Central memory CD4-positive, alpha-beta T cell (primary cell): Measurements from ENCODE around the gene HKDC1.

Experiments
- DNase-seq: peaks from one replicate; pipeline ENCODE4 v3.0.0; 2022

Gene HKDC1

GRCh38 chr10:69217119-69217754, 2.9 kb upstream of the HKDC1 start:
- no peak for DNase-seq

GRCh38 chr10:69218831-69219230, 1.3 kb upstream of the HKDC1 start:
- DNase-seq, result no peak

GRCh38 chr10:69220507-69220906, 375 bp downstream of the HKDC1 start:
- DNase-seq, result no peak

GRCh38 chr10:69222157-69223027, 2.3 kb downstream of the HKDC1 start:
- DNase-seq, result peak; percentile 51

GRCh38 chr10:69223028-69223342, 2.9 kb downstream of the HKDC1 start:
- no peak for DNase-seq

GRCh38 chr10:69224862-69225657, 4.9 kb downstream of the HKDC1 start:
- DNase-seq, result no peak

- no peak for DNase-seq
These were observed 5.5 kb downstream of the HKDC1 start for GRCh38 chr10:69225681-69226080.

GRCh38 chr10:69226919-69227450, 6.9 kb downstream of the HKDC1 start:
- DNase-seq, result no peak

- no peak for DNase-seq
These were observed 8.0 kb downstream of the HKDC1 start for GRCh38 chr10:69228151-69228550.

GRCh38 chr10:69229616-69229916, 9.4 kb downstream of the HKDC1 start:
- DNase-seq, result no peak

- no peak for DNase-seq
These were observed 10.0 kb downstream of the HKDC1 start for GRCh38 chr10:69230128-69230527.

GRCh38 chr10:69232252-69232651, 12.1 kb downstream of the HKDC1 start:
- DNase-seq, result no peak

GRCh38 chr10:69232736-69233480, 12.8 kb downstream of the HKDC1 start:
- DNase-seq, result peak; percentile 62

GRCh38 chr10:69234447-69234846, 14.3 kb downstream of the HKDC1 start:
- no peak for DNase-seq

GRCh38 chr10:69237528-69238159, 17.5 kb downstream of the HKDC1 start:
- peak; percentile 75 for DNase-seq

- DNase-seq, result no peak
These were observed 19.0 kb downstream of the HKDC1 start for GRCh38 chr10:69239136-69239535.

GRCh38 chr10:69239816-69240434, 19.8 kb downstream of the HKDC1 start:
- DNase-seq, result no peak

- DNase-seq, result no peak
These were observed 20.3 kb downstream of the HKDC1 start for GRCh38 chr10:69240455-69240854.

GRCh38 chr10:69241575-69241974, 21.4 kb downstream of the HKDC1 start:
- DNase-seq, result no peak

GRCh38 chr10:69242040-69242851, 22.1 kb downstream of the HKDC1 start:
- DNase-seq, result no peak

- DNase-seq, result no peak
These were observed 22.7 kb downstream of the HKDC1 start for GRCh38 chr10:69242852-69243212.
